ENCODE measurements around the gene PPRC1.

PPRC1 gene

GRCh38 chr10:102117391-102118159, 15.3 kb upstream of the PPRC1 start:
- peak; percentile 51 for DNase-seq

DNA sequence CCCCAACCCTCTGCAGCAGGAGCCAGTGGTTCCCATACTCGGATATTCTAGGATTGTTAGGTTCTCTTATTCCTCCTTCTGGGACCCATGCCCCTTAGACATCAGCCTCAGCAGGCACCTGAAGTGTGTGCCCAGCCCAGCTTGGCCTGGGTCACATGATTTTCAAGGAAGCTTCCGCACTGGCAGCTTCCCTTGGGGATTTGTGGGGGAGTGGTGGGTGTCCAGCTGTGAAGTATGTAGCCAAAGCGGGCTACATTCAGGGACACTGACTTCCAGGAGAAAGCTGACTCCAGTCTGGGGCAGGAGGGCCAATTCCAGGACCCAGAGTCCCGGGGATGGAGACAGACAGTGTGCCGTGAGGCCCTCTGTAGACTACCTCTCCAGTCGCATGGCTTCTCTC, 14.0 kb upstream of the PPRC1 start:
- no peak for DNase-seq

DNA sequence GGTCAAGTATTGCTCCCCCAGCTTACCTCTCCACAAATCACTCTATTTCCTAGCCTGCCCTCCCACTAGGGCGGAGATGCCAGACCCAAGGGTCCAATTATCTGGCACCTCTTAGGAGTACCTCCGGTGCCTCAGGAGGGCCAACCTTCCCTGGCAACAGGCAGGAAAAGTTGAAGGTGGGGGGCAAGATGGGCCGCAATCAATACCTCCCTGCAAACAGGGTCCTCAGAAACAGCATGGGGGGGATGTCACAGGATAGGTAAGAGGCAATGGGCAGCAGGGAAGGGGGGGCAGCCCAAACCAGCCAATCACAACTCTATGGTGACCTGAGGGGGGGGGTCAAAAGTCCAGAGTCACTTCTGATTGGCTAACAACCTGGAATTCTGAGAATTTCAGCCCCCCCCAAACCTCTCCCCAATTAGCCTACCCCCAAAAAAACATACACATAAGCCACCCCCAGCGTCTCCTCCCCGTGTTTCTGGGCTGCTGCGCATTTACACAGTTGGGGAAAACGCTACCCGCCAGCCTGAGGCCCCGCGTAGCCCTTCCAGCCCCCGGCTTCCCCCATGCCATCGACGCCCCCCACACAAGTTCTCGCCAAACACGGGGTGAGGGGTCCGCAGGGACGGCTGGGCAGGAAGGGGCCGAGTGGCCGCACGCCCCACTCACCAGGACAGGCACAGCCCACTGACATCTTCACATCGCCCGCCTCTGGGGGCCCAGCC, 13.3 kb upstream of the PPRC1 start:
- DNase-seq, result no peak

DNA sequence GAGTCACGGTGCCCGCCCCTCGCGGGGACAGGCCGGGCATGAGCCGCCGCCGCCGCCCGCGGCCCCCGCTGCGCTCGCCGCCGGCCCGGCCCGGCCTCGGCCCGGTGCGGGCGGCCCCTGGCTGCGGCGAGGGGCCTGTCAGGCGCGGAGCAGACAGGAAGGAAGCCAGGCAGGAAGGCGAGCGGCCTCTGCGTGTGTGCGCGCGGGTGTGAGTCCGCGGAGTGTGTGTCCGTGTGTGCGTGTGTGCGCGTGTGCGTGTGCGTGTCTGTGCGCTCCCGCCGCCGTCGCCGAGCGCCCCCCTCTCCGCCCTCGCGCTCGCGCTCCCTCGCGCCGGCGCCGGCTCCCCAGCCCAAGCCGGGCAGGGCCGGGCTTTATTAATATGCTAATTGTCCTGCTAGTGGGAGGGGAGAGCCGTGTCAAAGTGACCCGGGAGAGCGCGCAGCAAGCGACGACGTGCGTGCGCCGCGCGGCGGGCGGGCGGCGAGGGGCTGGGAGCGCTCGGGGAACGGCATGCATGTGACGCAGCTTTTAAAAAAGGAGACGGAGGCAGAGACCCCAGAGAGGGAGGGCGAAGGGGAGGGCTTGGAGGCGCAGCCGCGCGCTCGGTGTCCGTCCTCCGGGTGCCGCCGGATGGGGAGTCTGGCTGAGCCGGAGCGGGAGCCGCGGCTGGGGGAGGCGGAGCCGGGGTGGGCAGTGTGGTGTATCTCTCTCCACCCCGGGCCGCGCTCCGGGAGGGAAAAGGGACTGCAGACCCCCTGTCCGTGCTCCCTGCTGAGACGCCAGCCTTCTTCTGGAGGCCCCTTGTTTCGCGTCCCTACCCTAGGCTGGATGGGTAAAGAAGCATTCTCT, 12.5 kb upstream of the PPRC1 start, which contains the start of gene LDB1:
Gene LDB1 (minus strand): TSS at position 227 of the 849 bp plus-strand sequence. CDS start 258 bp downstream, outside the sequence.
- peak; percentile 43 for DNase-seq

GRCh38 chr10:102120991-102121738, 11.7 kb upstream of the PPRC1 start:
- DNase-seq, result no peak

- no peak for DNase-seq
These were observed 11.0 kb upstream of the PPRC1 start for GRCh38 chr10:102121739-102122372.

DNA sequence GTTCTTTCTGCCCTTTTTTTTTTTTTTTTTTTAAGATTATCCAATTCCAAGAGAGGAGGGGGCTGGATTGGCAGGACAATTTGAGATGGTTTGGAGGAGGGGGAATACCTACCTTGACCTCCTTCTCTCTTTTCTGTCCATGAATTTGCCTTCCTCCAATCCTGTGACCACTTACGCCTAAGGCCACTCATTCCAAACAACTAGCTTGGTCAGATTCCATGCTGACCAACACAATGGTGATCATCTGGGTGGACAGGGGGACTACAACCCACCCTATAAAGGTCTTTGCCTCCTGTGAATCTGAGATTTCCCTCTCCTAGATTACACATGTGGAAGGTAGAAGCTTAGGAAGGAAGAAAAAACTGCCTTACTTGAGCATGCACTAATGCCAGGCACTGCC, 10.4 kb upstream of the PPRC1 start:
- no peak for DNase-seq

GRCh38 chr10:102123223-102123622, 9.6 kb upstream of the PPRC1 start:
- DNase-seq, result no peak

DNA sequence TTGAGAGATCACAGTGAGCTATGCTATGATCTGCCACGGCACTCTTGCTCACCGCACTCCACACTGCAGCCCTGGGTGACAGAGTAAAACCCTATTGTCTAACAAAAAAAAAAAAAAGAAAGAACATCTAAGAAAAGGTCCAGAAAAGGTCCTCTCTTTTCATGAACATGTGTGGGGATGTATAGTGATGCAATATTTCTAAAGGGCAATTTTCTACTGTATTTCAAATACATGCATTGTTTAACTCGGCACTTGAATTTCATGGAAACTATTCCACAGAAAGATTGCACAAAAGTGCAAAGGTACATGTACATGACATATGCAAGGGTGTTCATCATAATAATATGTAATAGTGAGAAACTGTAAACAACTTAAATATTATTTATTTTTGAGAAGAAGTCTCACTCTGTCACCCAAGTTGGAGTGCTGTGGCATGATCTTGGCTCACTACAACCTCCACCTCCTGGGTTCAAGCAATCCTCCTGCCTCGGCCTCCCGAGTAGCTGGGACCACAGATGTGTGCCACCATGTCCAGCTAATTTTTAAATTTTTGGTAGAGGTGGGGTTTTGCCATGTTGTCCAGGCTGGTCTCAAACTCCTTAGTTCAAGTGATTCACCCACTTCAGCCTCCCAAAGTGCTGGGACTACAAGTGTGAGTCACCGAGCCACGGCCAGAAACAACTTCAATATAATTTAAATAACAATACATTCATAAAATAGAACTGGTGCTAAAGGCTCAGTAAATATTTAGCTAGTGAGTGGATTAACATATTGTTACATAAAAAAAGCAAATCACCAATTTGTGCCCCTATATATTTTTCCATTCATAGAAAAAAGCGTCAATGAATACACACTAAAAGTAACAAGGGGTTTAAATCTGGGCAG, 1.3 kb upstream of the PPRC1 start:
- no peak for DNase-seq

GRCh38 chr10:102132193-102132562, 662 bp upstream of the PPRC1 start:
- no peak for DNase-seq

- DNase-seq, result peak; percentile 10
These were observed 744 bp downstream of the PPRC1 start for GRCh38 chr10:102133373-102134195.

- DNase-seq, result no peak
These were observed 1.6 kb downstream of the PPRC1 start for GRCh38 chr10:102134416-102134815.

- peak; percentile 32 for DNase-seq
These were observed 3.2 kb downstream of the PPRC1 start for GRCh38 chr10:102135956-102136526.

DNA sequence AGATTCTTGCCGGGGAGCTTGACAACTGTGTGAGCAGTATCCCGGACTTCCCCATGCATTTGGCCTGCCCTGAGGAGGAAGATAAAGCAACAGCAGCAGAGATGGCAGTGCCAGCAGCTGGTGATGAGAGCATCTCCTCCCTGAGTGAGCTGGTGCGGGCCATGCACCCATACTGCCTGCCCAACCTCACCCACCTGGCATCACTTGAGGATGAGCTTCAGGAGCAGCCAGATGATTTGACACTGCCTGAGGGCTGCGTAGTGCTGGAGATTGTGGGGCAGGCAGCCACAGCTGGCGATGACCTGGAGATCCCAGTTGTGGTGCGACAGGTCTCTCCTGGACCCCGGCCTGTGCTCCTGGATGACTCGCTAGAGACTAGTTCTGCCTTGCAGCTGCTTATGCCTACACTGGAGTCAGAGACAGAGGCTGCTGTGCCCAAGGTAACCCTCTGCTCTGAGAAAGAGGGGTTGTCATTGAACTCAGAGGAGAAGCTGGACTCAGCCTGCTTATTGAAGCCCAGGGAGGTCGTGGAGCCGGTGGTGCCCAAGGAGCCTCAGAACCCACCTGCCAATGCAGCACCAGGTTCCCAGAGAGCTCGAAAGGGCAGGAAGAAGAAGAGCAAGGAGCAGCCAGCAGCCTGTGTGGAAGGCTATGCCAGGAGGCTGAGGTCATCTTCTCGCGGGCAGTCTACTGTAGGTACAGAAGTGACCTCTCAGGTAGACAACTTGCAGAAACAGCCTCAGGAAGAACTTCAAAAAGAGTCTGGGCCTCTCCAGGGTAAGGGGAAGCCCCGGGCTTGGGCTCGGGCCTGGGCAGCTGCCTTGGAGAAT, 6.7 kb downstream of the PPRC1 start:
- no peak for DNase-seq

DNA sequence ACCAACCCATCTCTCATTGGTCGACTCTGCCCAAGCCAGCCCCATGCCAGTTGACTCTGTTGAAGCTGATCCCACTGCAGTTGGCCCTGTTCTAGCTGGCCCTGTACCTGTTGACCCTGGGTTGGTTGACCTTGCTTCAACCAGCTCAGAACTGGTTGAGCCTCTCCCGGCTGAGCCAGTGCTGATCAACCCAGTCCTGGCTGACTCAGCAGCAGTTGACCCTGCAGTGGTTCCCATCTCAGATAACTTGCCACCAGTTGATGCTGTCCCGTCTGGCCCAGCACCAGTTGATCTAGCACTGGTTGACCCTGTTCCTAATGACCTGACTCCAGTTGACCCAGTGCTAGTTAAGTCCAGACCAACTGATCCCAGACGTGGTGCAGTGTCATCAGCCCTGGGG, 7.4 kb downstream of the PPRC1 start:
- no peak for DNase-seq

- DNase-seq, result no peak
These were observed 8.2 kb downstream of the PPRC1 start for GRCh38 chr10:102140913-102141540.

DNA sequence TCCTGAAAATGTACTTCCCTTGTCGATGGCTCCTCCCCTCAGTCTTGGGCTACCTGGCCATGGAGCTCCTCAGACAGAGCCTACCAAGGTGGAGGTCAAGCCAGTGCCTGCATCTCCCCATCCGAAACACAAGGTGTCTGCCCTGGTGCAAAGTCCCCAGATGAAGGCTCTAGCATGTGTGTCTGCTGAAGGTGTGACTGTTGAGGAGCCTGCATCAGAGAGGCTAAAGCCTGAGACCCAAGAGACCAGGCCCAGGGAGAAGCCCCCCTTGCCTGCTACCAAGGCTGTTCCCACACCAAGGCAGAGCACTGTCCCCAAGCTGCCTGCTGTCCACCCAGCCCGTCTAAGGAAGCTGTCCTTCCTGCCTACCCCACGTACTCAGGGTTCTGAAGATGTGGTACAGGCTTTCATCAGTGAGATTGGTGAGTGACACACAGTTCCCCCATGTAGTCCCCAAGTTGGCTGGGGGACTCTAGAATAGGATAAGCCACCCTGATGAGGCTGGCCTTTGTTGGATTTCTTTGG, 8.8 kb downstream of the PPRC1 start:
- DNase-seq, result no peak

GRCh38 chr10:102146971-102147428, 14.2 kb downstream of the PPRC1 start:
- no peak for DNase-seq
